Measurements from ENCODE around the gene GRIFIN.
"Not testable (repeated sequence)": the region's sequence is repeated elsewhere in the genome, so short reads cannot be mapped to it uniquely, and the experiment has no call there.

The GRIFIN gene

GRCh38 chr7:2477447-2478398 lies 1.5 kb upstream of the GRIFIN start:
- DNase-seq, result peak; percentile 78

DNA sequence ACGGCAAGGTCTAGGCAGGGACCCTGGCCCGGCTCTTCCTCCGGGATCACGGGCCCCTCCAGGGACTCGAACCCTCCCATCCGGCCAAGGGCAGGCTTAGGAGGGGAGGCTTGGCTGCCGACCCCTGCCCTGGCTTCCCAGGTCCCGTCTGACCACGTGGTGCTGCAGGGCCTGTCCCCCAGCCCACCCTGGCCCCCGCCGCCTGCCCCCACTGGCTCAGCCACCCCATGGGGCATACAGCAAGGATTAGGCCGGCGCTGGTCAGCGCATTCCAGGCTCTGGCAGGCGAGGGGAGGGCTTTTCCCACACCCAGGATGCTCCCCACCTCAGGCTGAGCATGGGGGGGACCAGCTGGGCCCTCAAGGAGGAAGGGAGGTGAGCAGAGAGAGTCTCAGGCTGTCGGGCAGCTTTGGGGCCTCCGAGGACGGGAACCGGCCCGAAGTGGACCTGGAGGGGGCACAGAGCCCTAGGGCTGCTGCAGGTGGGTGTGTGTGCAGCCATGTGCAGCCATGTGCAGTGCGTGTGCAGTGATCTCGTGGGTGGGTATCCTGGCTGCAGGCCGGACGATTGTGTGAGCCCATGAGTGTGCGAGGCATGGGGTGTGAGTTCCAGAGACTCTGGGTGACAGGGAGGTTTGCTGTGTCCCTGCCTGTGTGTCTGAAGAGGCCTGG lies 713 bp upstream of the GRIFIN start:
- no peak for DNase-seq

- DNase-seq, result no peak
These were observed 551 bp downstream of the GRIFIN start for GRCh38 chr7:2475678-2476015.

- DNase-seq, result no peak
These were observed 1.2 kb downstream of the GRIFIN start for GRCh38 chr7:2474813-2475677.

GRCh38 chr7:2474224-2474623 lies 2.0 kb downstream of the GRIFIN start:
- DNase-seq, result no peak

GRCh38 chr7:2473496-2474180 lies 2.6 kb downstream of the GRIFIN start:
- DNase-seq, result no peak

GRCh38 chr7:2472739-2473138 lies 3.5 kb downstream of the GRIFIN start:
- DNase-seq, result no peak

DNA sequence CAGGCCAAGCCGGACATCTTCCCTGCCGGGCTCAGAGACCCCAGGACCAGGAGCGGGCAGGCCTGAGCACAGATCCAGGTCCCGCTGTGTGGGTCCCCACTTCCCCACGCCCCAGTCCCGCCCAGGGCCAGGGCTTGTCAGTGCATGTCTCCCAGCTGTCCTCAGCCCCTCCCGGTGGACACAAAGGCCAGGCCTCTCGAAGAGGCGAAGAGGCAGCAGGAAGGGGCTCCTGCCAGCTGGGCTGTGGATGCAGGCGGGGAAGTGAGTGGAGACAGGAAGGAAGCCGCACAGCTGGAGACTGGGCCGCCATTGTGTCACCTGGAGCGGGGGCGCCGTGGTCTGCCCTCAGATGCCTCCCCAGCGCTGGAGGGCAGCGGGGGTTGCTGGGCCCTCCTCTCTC lies 4.8 kb downstream of the GRIFIN start:
- DNase-seq, result peak; percentile 52

DNA sequence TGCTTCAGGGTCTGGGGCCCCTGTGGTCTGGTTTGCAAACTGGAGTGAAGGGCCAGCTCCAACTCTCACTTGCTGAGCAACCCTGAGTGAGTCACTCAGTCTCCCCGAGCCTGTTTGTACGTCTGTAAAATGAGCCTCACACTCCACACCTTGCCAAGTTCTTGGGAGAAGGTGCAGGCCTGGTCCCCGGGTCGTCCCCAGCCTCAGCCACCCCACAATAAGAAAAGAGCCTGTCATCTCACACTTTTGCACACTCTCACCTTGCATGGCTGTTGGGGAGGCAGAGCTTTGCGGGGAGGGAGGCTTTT lies 5.2 kb downstream of the GRIFIN start:
- peak; percentile 42 for DNase-seq

DNA sequence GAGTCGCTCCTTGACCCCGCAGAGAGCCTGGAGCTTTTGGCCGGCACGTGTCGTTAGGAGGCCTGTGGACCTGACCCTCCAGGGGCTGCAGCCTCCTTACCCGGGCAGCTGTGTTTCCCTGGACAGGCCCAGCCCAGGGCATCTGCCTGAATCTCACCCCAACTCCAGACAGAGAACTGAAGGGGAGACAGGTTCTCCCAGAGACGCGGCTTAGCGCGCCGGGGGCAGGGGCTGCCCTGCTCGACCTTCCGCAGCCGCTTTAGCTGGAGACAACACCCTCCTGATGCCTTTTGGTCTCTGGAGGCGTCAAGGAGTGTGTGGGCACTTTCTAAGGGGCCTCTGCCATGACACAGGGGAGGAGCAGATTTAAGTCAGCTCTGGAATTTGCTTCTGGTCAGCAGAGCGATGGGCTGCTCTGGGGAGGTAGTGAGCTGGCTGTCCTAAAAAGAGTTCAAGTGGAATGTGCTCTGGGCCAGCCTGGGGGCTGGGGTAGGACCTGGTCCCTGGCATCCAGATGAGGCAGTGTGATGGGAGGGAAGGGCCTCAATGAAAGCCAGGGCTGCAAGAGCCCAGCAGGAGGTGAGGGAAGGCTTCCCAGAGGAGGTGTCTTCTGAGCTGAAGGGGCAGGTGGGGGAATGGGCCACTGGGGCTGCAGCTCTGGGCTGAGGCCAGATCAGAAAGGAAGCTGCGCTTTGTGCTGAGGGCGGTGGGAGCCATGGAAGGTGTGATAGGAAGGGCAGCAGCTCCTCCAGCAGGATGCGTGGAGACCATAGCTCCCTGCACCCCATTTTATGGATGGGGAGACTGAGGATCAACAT lies 5.8 kb downstream of the GRIFIN start:
- DNase-seq, result peak; percentile 44

GRCh38 chr7:2469460-2470203 lies 6.6 kb downstream of the GRIFIN start:
- not testable (repeated sequence) for DNase-seq

DNA sequence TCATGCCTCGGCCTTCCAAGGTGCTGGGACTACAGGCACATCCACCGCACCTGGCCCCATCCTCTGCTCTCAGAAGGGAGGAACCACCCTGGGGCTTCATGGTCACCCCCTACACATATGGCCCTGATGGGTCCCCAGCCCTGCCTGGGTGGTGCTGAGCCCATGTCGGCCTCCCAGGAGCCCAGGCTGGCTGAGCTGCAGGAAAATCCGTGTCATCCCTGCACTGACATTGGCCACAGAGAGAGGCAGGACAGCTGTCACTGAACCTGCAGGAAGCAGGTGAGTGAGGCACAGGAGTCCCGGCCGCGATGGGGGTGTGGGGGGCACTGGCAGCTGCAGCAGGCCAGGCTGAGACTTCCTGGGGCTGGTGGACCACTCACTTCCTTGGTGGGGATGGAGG lies 8.0 kb downstream of the GRIFIN start:
- DNase-seq, result no peak

GRCh38 chr7:2466675-2467074 lies 9.5 kb downstream of the GRIFIN start:
- no peak for DNase-seq

DNA sequence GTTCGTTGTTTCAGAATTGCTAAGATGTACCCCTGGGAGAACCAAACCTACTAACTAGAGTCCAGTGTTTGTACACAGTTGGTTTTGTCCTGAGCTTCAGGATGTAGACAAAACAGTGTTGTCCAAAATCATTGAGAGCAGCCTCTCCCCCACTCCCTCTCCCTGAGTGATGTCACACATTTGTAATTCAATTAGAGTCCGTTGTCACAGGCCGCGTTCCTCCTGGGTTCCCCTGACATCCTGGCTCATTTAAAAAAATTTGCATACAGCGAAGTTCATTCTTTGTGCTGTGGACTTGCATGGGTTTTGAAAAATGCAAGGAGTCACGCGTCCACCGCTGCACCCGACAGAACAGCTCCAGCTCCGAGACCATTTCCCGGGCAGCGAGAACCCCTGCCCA lies 10.3 kb downstream of the GRIFIN start:
- no peak for DNase-seq

- no peak for DNase-seq
These were observed 13.5 kb downstream of the GRIFIN start for GRCh38 chr7:2462731-2463130.

GRCh38 chr7:2461268-2462026 lies 14.8 kb downstream of the GRIFIN start:
- no peak for DNase-seq

- no peak for DNase-seq
These were observed 15.6 kb downstream of the GRIFIN start for GRCh38 chr7:2460641-2461040.

- no peak for DNase-seq
These were observed 16.0 kb downstream of the GRIFIN start for GRCh38 chr7:2460188-2460587.

DNA sequence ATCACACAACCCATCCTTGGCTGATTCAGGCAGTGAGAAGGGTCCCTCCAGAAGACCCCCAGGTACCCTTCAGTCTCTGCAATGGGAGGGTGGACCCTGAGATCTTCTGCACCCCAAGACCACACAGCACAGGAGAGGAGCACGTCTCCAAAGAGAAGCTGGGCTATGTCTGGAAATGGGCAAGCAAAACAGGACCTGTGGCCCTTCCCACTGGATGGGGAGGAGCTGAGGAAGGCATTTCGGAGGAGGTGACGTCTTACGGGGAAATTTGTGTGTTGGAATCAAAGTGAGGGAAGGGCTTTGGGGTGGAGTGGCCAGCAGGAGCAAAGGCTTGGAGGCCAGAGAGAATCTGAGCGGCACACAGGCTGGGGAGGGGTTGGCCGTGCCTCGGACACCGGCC lies 16.5 kb downstream of the GRIFIN start:
- DNase-seq, result no peak

DNA sequence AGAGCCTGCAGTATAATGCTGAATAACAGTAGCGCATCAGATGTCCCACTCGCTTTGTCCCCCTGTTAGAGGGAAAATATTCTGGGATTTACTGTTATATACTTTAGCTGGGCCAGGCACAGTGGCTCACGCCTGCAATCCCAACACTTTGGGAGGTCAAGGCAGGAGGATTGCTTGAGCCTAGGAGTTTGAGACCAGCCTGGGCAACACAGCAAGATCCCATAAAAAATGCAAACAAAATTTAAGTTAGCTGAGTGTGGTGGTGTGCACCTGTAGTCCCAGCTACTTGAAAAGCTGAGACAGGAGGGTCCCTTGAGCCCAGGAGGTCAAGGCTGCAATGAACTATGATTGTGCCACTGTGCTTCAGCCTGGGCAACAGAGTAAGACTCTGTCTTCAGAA lies 22.3 kb downstream of the GRIFIN start:
- not testable (repeated sequence) for DNase-seq

Measured in right forelimb (tissue), 1 donor.